ENCODE measurements around the gene FHIT. TPM values are rescaled to one million over a fixed set of nuclear protein-coding genes. Genes with fewer than 3 reads are reported as not detected.

The FHIT gene
- total RNA-seq, 2 experiments from 2014 or later, result 86.0 to 90.6 TPM

DNA sequence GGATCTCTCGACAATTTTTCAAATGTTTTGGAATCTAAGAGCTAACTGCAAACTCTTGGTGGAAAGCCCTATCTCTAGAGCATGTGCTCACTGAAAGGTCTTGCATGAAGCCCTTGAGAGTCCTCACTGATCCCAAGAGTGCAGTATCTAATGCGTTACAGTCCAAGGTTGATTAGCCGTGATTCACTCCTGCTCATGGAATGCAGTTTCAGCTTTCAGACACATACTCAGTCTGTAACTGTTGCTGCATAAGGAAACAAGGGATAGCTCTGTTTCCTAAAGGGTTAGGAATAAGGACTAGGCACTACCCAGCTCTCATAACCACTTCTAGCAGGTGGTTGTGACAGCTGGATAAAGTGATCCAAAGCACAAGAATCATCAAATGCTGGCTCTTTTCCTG lies 1514.0 kb downstream of the FHIT start:
- Histone ChIP-seq H3K27ac (ENCODE audit: low read depth in 1 of 2, low read length in 2 of 2) (no peak overlapping the region), H3K4me3 (ENCODE audit: low read length) (no peak overlapping the region), H3K27me3 (ENCODE audit: control insufficient read depth in 1 of 2, insufficient read depth in 2 of 2, low read length in 2 of 2) (no peaks in the 10 kb centered on the region), H3K36me3 (ENCODE audit: insufficient read depth, low read length) (no peaks in the 10 kb centered on the region), H3K4me1 (ENCODE audit: insufficient read depth, low read length) (peaks cover 10% of the 10 kb centered on the region), H3K9me3 (ENCODE audit: control insufficient read depth in 1 of 2, insufficient read depth in 1 of 2, low read length in 2 of 2) (no peaks in the 10 kb centered on the region)
- POLR2A ChIA-PET, result no interaction called here
- no peaks in the 10 kb centered on the region for H3K36me3 Mint-ChIP-seq (ENCODE audit: low read depth)
- CTCF ChIA-PET, result no interaction called here
- H3K9me3 Mint-ChIP-seq, result no peaks in the 10 kb centered on the region
- H3K27me3 Mint-ChIP-seq, result no peaks in the 10 kb centered on the region
- no peak overlapping the region for H3K4me3 Mint-ChIP-seq
- DNase-seq (no peak), ATAC-seq (ENCODE audit: poor library complexity) (no peak)
- TF ChIP-seq, protein P1, sequence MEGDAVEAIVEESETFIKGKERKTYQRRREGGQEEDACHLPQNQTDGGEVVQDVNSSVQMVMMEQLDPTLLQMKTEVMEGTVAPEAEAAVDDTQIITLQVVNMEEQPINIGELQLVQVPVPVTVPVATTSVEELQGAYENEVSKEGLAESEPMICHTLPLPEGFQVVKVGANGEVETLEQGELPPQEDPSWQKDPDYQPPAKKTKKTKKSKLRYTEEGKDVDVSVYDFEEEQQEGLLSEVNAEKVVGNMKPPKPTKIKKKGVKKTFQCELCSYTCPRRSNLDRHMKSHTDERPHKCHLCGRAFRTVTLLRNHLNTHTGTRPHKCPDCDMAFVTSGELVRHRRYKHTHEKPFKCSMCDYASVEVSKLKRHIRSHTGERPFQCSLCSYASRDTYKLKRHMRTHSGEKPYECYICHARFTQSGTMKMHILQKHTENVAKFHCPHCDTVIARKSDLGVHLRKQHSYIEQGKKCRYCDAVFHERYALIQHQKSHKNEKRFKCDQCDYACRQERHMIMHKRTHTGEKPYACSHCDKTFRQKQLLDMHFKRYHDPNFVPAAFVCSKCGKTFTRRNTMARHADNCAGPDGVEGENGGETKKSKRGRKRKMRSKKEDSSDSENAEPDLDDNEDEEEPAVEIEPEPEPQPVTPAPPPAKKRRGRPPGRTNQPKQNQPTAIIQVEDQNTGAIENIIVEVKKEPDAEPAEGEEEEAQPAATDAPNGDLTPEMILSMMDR (IDR thresholded peaks at IDR 0.05), result no peak
- H3K4me1 Mint-ChIP-seq (ENCODE audit: low read depth), result peaks cover 19% of the 10 kb centered on the region
- no peak overlapping the region for H3K27ac Mint-ChIP-seq
- intact Hi-C loops (cut with DNase I, micrococcal nuclease), result no loop called here

DNA sequence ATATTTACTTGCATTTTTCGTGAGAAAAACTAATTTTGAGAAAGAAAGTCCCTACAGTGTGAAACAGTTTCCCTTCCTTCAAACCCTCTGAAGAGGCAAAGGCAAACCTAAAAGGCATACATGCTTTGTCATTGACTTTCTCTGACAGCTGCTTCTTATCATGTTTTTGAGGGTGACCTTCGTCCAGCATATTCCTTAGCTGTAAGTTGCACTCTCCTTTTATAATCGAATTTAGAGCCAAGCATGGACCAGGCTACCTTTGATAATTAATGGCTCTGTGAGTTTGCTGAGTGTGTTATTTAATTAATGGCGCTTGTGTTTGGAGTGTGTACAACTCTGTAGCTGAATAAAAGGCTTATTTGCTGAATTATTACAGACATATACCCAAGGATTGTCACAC lies 1517.2 kb downstream of the FHIT start:
- H3K9me3 Mint-ChIP-seq, result no peaks in the 10 kb centered on the region
- TF ChIP-seq, protein P1 (IDR thresholded peaks at IDR 0.05), result no peak
- Histone ChIP-seq H3K27me3 (ENCODE audit: control insufficient read depth in 1 of 2, insufficient read depth in 2 of 2, low read length in 2 of 2) (no peaks in the 10 kb centered on the region), H3K4me1 (ENCODE audit: insufficient read depth, low read length) (peaks cover 14% of the 10 kb centered on the region), H3K27ac (ENCODE audit: low read depth in 1 of 2, low read length in 2 of 2) (no peak overlapping the region), H3K9me3 (ENCODE audit: control insufficient read depth in 1 of 2, insufficient read depth in 1 of 2, low read length in 2 of 2) (no peaks in the 10 kb centered on the region), H3K4me3 (ENCODE audit: low read length) (no peak overlapping the region), H3K36me3 (ENCODE audit: insufficient read depth, low read length) (no peaks in the 10 kb centered on the region)
- H3K4me1 Mint-ChIP-seq (ENCODE audit: low read depth), result peaks cover 30% of the 10 kb centered on the region
- ATAC-seq (ENCODE audit: poor library complexity) (no peak), DNase-seq (no peak)
- ChIA-PET CTCF (no interaction called here), POLR2A (no interaction called here)
- no peak overlapping the region for H3K27ac Mint-ChIP-seq
- H3K36me3 Mint-ChIP-seq (ENCODE audit: low read depth), result no peaks in the 10 kb centered on the region
- intact Hi-C loops (cut with DNase I, micrococcal nuclease), result no loop called here
- no peaks in the 10 kb centered on the region for H3K27me3 Mint-ChIP-seq
- H3K4me3 Mint-ChIP-seq, result no peak overlapping the region

DNA sequence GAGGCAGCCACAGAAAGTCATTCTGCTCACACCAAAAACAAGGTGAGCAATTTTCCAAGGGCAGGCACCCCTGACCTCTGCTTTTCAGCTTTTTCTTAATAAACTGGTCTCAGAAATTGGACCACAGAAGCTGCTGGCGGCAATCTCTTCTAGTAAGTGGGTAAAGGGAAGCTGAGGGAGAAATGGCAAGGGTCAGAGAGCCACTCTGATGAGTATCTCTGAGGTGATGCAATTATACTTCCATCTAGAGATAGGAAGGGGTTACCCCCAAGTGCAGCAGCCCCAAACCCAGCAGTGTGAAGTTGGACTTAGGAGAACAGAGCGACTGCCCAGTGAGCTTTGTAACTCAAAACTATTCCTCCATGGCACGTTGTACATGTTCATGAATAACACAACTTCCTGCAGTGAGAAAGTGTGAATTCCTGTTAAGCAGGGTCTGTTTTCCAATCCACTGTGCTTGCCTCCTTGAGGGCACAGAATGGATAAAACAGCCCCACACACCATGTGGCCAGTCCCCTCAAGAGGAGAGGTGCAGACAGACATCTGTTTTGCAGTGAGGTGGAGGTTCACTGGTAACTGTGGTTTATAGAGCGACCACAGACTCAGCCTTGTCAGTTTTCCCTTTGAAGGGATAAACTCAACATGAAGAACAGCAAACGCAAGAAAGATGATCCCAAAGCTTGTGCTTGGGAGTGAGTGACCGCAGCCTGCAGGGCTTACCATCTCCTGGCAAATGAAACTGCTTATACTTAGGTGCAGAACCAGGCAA lies 1518.0 kb downstream of the FHIT start:
- ChIA-PET POLR2A (interaction anchor here (1.6 kb wide), 1 partner anchor 23 kb away, joined by 4 read pairs; no protein-coding TSS in a partner anchor), CTCF (no interaction called here)
- TF ChIP-seq, protein P1 (IDR thresholded peaks at IDR 0.05), result no peak
- Mint-ChIP-seq H3K27me3 (no peaks in the 10 kb centered on the region), H3K36me3 (ENCODE audit: low read depth) (no peaks in the 10 kb centered on the region), H3K4me3 (peak overlapping the region; percentile 17), H3K4me1 (ENCODE audit: low read depth) (peaks cover 30% of the 10 kb centered on the region), H3K27ac (no peak overlapping the region), H3K9me3 (no peaks in the 10 kb centered on the region)
- no peaks in the 10 kb centered on the region for H3K27me3 ChIP-seq (ENCODE audit: control insufficient read depth in 1 of 2, insufficient read depth in 2 of 2, low read length in 2 of 2)
- no peaks in the 10 kb centered on the region for H3K9me3 ChIP-seq (ENCODE audit: control insufficient read depth in 1 of 2, insufficient read depth in 1 of 2, low read length in 2 of 2)
- DNase-seq, result no peak
- H3K4me1 ChIP-seq (ENCODE audit: insufficient read depth, low read length), result peaks cover 14% of the 10 kb centered on the region
- no peaks in the 10 kb centered on the region for H3K36me3 ChIP-seq (ENCODE audit: insufficient read depth, low read length)
- no peak for ATAC-seq (ENCODE audit: poor library complexity)
- no peak overlapping the region for H3K4me3 ChIP-seq (ENCODE audit: low read length)
- no peak overlapping the region for H3K27ac ChIP-seq (ENCODE audit: low read depth in 1 of 2, low read length in 2 of 2)
- intact Hi-C loops (cut with DNase I, micrococcal nuclease), result no loop called here

Measured in CD4-positive, alpha-beta T cell (primary cell).